Nephron (organoid): ENCODE results near the gene ATP8B4.

Experiments used
- H3K27ac Mint-ChIP-seq, 3 experiments: 2 replicates each; pipeline ENCODE4 v1.8.0; 2020; ENCODE audit warnings: mixed read lengths in 3 of 3, mild to moderate bottlenecking in 2 of 3, moderate library complexity in 1 of 3
- H3K27me3 Mint-ChIP-seq: 2 replicates; pipeline ENCODE4 v1.8.0; 2021; ENCODE audit warnings: low read depth, mild to moderate bottlenecking, moderate library complexity, mixed read lengths
- H3K36me3 Mint-ChIP-seq: 2 replicates; pipeline ENCODE4 v1.8.0; 2020; ENCODE audit warnings: low read depth, mixed read lengths
- H3K4me1 Mint-ChIP-seq: 2 replicates; pipeline ENCODE4 v1.8.0; 2020; ENCODE audit warnings: mixed read lengths
- H3K4me3 Mint-ChIP-seq, 3 experiments: 2 replicates each; pipeline ENCODE4 v1.8.0; 2020; ENCODE audit warnings: mild to moderate bottlenecking in 3 of 3, mixed read lengths in 3 of 3, moderate library complexity in 2 of 3
- H3K9me3 Mint-ChIP-seq: 2 replicates; pipeline ENCODE4 v1.8.0; 2020; ENCODE audit warnings: mixed read lengths
- TF ChIP-seq, protein P1 (sequence below), 3 experiments: fragments of 200-600 bp; sonication (generic); IDR thresholded peaks; one replicate each; pipeline ENCODE4 v1.5.0; 2021; ENCODE audit warnings: antibody characterized with exemption in 3 of 3; ENCODE audit not compliant: unreplicated experiment in 3 of 3

The ATP8B4 gene

DNA sequence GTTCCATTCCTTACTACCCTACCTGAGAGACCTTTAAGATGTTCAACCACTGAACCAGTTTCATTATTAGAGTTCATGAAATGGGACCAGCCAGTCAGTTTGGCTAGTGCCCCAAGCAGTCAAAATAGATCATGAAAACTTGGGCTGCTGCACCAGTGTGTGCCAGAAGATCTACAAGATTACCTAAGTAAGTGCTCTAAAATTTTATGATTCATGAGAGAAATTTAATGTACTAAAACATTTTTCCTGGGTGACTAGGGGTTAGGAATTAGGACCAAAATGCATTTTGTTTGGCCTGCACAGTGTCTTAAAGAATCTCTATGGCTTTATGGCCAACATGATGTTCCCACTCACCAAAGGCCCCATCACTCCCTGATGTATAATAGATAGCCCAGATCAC lies 214.7 kb downstream of the ATP8B4 start:
- peaks cover 12% of the 10 kb centered on the region for H3K9me3 Mint-ChIP-seq
- no peaks in the 10 kb centered on the region for H3K27me3 Mint-ChIP-seq
- TF ChIP-seq, protein P1, sequence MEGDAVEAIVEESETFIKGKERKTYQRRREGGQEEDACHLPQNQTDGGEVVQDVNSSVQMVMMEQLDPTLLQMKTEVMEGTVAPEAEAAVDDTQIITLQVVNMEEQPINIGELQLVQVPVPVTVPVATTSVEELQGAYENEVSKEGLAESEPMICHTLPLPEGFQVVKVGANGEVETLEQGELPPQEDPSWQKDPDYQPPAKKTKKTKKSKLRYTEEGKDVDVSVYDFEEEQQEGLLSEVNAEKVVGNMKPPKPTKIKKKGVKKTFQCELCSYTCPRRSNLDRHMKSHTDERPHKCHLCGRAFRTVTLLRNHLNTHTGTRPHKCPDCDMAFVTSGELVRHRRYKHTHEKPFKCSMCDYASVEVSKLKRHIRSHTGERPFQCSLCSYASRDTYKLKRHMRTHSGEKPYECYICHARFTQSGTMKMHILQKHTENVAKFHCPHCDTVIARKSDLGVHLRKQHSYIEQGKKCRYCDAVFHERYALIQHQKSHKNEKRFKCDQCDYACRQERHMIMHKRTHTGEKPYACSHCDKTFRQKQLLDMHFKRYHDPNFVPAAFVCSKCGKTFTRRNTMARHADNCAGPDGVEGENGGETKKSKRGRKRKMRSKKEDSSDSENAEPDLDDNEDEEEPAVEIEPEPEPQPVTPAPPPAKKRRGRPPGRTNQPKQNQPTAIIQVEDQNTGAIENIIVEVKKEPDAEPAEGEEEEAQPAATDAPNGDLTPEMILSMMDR (IDR thresholded peaks at IDR 0.05; ENCODE audit: unreplicated experiment in 3 of 3): no peak
- H3K36me3 Mint-ChIP-seq: no peaks in the 10 kb centered on the region
- H3K4me3 Mint-ChIP-seq: no peak overlapping the region
- H3K27ac Mint-ChIP-seq: peak overlapping the region; percentile 72 to 87 (median 81)
- H3K4me1 Mint-ChIP-seq: peaks cover 73% of the 10 kb centered on the region

DNA sequence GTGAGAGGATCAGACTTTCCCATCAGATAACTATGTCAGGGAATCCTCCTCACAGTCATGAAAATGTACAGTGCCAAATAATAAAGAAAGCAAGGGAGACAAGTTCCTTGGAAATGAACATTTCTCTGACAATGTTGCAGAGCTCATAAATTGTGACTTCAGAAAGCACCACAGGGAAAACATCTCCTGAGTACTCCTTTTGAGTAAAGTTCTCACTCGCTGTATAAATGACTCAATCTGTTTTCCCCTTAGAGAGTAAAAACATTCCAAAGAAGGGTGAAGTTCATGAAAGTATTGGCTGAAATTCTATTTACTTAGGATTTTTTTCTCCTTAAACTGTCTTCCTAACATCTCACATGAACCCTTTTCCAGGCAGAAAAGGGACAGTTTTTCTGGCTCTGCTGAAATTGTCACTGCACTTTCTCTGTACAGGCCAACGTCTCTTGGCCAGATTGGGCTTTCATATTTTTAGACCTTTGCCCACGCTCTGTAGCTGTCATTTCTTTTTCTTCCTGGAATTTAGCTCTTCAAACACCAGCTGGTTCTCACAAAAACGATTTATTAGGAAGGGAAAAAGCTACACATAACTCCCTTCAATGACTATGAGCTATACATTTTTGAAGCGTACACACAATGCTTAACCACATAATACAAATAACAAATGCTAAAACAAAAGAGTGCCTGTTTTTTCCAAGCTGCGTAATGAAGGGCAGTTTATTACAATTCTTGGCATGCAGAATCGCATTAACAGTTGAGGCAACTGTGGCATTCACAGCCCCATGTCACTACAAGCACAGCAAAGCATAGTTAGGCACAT lies 216.1 kb downstream of the ATP8B4 start:
- peak overlapping the region in 2 of 3 experiments; percentile 0 to 31 for H3K4me3 Mint-ChIP-seq

GRCh38 chr15:49901996-49902684 lies 216.9 kb downstream of the ATP8B4 start:
- Mint-ChIP-seq H3K9me3 (peaks cover 2% of the 10 kb centered on the region), H3K27me3 (no peaks in the 10 kb centered on the region), H3K27ac (peak overlapping the region; percentile 72 to 87 (median 81)), H3K4me3 (peak overlapping the region in 1 of 3 experiments; percentile 5), H3K36me3 (no peaks in the 10 kb centered on the region), H3K4me1 (peaks cover 77% of the 10 kb centered on the region)
- TF ChIP-seq, protein P1 (IDR thresholded peaks at IDR 0.05; ENCODE audit: unreplicated experiment in 3 of 3): peak; percentile 40 to 50 (median 47)

More for the DNA sequence above, 216.1 kb downstream of the ATP8B4 start:
- Mint-ChIP-seq H3K27me3 (no peaks in the 10 kb centered on the region), H3K27ac (peak overlapping the region; percentile 72 to 87 (median 81)), H3K36me3 (no peaks in the 10 kb centered on the region), H3K4me1 (peaks cover 80% of the 10 kb centered on the region), H3K9me3 (peaks cover 2% of the 10 kb centered on the region)
- TF ChIP-seq, protein P1 (IDR thresholded peaks at IDR 0.05; ENCODE audit: unreplicated experiment in 3 of 3): no peak

GRCh38 chr15:49901321-49901720 lies 217.7 kb downstream of the ATP8B4 start:
- H3K27ac Mint-ChIP-seq: peak overlapping the region; percentile 81 to 98 (median 87)
- H3K9me3 Mint-ChIP-seq: no peaks in the 10 kb centered on the region
- TF ChIP-seq, protein P1 (IDR thresholded peaks at IDR 0.05; ENCODE audit: unreplicated experiment in 3 of 3): no peak
- no peak overlapping the region for H3K4me3 Mint-ChIP-seq
- H3K27me3 Mint-ChIP-seq: no peaks in the 10 kb centered on the region
- peaks cover 70% of the 10 kb centered on the region for H3K4me1 Mint-ChIP-seq
- H3K36me3 Mint-ChIP-seq: no peaks in the 10 kb centered on the region

GRCh38 chr15:49900903-49901235 lies 218.2 kb downstream of the ATP8B4 start:
- Mint-ChIP-seq H3K27ac (peak overlapping the region; percentile 81 to 98 (median 87)), H3K36me3 (no peaks in the 10 kb centered on the region), H3K4me1 (peaks cover 72% of the 10 kb centered on the region), H3K27me3 (no peaks in the 10 kb centered on the region), H3K4me3 (peak overlapping the region in 1 of 3 experiments; percentile 19), H3K9me3 (no peaks in the 10 kb centered on the region)
- TF ChIP-seq, protein P1 (IDR thresholded peaks at IDR 0.05; ENCODE audit: unreplicated experiment in 3 of 3): no peak
